Natural killer cell (primary cell): ENCODE measurements around the gene CACNB4. TPM values are rescaled to one million over a fixed set of nuclear protein-coding genes. Genes with fewer than 3 reads are reported as not detected.

Source experiments
- ATAC-seq, 3 donors: fragments of 150-1000 bp in 2 of 3; fragments of 200-7000 bp in 1 of 3; cut with Tn5 transposase; 1 replicate in 1 of 3; 2 replicates in 2 of 3; pipeline ENCODE4 v1.10.0; 2021; ENCODE audit warnings: mild to moderate bottlenecking in 2 of 3, moderate library complexity in 2 of 3
- DNase-seq, 2 donors: peaks; one replicate each; pipeline versions ENCODE4 v3.0.0 to v3.0.0-alpha.2; 2013 to 2021; ENCODE audit warnings: mixed read lengths in 1 of 2
- H3K27ac ChIP-seq: one replicate; pipeline ENCODE4 v1.5.1; 2013; ENCODE audit warnings: mild to moderate bottlenecking, low read length
- H3K27me3 ChIP-seq: one replicate; pipeline ENCODE4 v1.6.1; 2013; ENCODE audit warnings: low read length; ENCODE audit not compliant: control insufficient read depth, insufficient read depth
- H3K36me3 ChIP-seq: one replicate; pipeline ENCODE4 v1.6.1; 2013; ENCODE audit warnings: low read length; ENCODE audit not compliant: control insufficient read depth, insufficient read depth
- H3K4me1 ChIP-seq: one replicate; pipeline ENCODE4 v1.6.1; 2013; ENCODE audit warnings: low read length; ENCODE audit not compliant: control insufficient read depth, insufficient read depth
- H3K4me3 ChIP-seq: one replicate; pipeline ENCODE4 v1.5.1; 2013; ENCODE audit warnings: low read length
- H3K9me3 ChIP-seq: one replicate; pipeline ENCODE4 v1.6.1; 2013; ENCODE audit warnings: low read length; ENCODE audit not compliant: control insufficient read depth, insufficient read depth
- H3K27ac Mint-ChIP-seq, 2 donors: one replicate each; pipeline ENCODE4 v1.8.0; 2022; ENCODE audit warnings: mild to moderate bottlenecking in 2 of 2, mixed read lengths in 2 of 2, moderate library complexity in 1 of 2
- H3K27me3 Mint-ChIP-seq, 2 donors: one replicate each; pipeline ENCODE4 v1.8.0; 2022; ENCODE audit warnings: low read depth in 2 of 2, mixed read lengths in 2 of 2
- H3K36me3 Mint-ChIP-seq: one replicate; pipeline ENCODE4 v1.8.0; 2022; ENCODE audit warnings: mixed read lengths
- H3K4me1 Mint-ChIP-seq, 2 donors: one replicate each; pipeline ENCODE4 v1.8.0; 2022; ENCODE audit warnings: mixed read lengths in 2 of 2
- H3K4me3 Mint-ChIP-seq: one replicate; pipeline ENCODE4 v1.8.0; 2022; ENCODE audit warnings: mild to moderate bottlenecking, moderate library complexity, mixed read lengths
- H3K9me3 Mint-ChIP-seq, 2 donors: one replicate each; pipeline ENCODE4 v1.8.0; 2022; ENCODE audit warnings: mixed read lengths in 2 of 2
- CTCF ChIP-seq: fragments of 200-600 bp; IDR thresholded peaks from one replicate; pipeline ENCODE4 v1.8.0; 2022; ENCODE audit warnings: antibody characterized with exemption
- WGBS: methylation state at CpG from one replicate; pipeline ENCODE4 v1.1.7; 2013; ENCODE audit warnings: missing lambda C conversion rate; ENCODE audit not compliant: insufficient coverage; 5-methylcytosine and 5-hydroxymethylcytosine counted together
- intact Hi-C: fragments of 100-400 bp; cut with micrococcal nuclease; formaldehyde crosslinking; loops from one replicate; pipeline ENCODE4 v1.14.2; 2022
- total RNA-seq, 4 donors: library from RNA; stranded (reverse); fragments of 120-200 nt in 1 of 4; gene quantifications; one replicate each; pipeline versions ENCODE4 v1.2.3 to v1.2.4, GENCODE V29; 2013 to 2022

CACNB4 gene
- total RNA-seq, 3 donors from 2014 or later (not counting 1 experiment from before 2014, with no cell fraction given), result 0.56 to 0.93 (median 0.73) TPM

GRCh38 chr2:151973901-151974199, 125.0 kb downstream of the CACNB4 start:
- Mint-ChIP-seq H3K27me3 (peaks cover 0 to 2% of the 10 kb centered on the region in 2 donors), H3K27ac (no peak overlapping the region), H3K36me3 (no peaks in the 10 kb centered on the region), H3K4me3 (no peak overlapping the region), H3K4me1 (peaks cover 0 to 4% of the 10 kb centered on the region in 2 donors), H3K9me3 (no peaks in the 10 kb centered on the region)
- Histone ChIP-seq H3K27me3 (no peaks in the 10 kb centered on the region), H3K27ac (no peak overlapping the region), H3K4me1 (no peaks in the 10 kb centered on the region), H3K4me3 (no peak overlapping the region), H3K9me3 (no peaks in the 10 kb centered on the region), H3K36me3 (no peaks in the 10 kb centered on the region)
- DNase-seq (no peak), ATAC-seq (no peak)
- intact Hi-C loops, result no loop called here
- WGBS, result 59% methylated on average over 8 of the region's 8 CpGs
- no peak for TF ChIP-seq CTCF

GRCh38 chr2:151973013-151973900, 125.6 kb downstream of the CACNB4 start:
- Histone ChIP-seq H3K9me3 (no peaks in the 10 kb centered on the region), H3K36me3 (no peaks in the 10 kb centered on the region), H3K4me1 (no peaks in the 10 kb centered on the region), H3K27me3 (no peaks in the 10 kb centered on the region), H3K4me3 (no peak overlapping the region), H3K27ac (no peak overlapping the region)
- H3K9me3 Mint-ChIP-seq, result no peaks in the 10 kb centered on the region
- no peak for DNase-seq
- ATAC-seq, result no peak
- TF ChIP-seq CTCF, result no peak
- peaks cover 0 to 4% of the 10 kb centered on the region in 2 donors for H3K4me1 Mint-ChIP-seq
- H3K36me3 Mint-ChIP-seq, result no peaks in the 10 kb centered on the region
- WGBS, result 96% methylated on average over 7 of the region's 8 CpGs
- H3K27me3 Mint-ChIP-seq, result peaks cover 0 to 2% of the 10 kb centered on the region in 2 donors
- H3K4me3 Mint-ChIP-seq, result no peak overlapping the region
- no peak overlapping the region for H3K27ac Mint-ChIP-seq
- intact Hi-C loops, result no loop called here

- no peak for TF ChIP-seq CTCF
- Mint-ChIP-seq H3K4me1 (peaks cover 0 to 4% of the 10 kb centered on the region in 2 donors), H3K27ac (no peak overlapping the region), H3K4me3 (no peak overlapping the region), H3K36me3 (no peaks in the 10 kb centered on the region), H3K9me3 (no peaks in the 10 kb centered on the region), H3K27me3 (peaks cover 0 to 2% of the 10 kb centered on the region in 2 donors)
- DNase-seq, result no peak
- Histone ChIP-seq H3K36me3 (no peaks in the 10 kb centered on the region), H3K9me3 (no peaks in the 10 kb centered on the region), H3K27ac (no peak overlapping the region), H3K27me3 (no peaks in the 10 kb centered on the region), H3K4me3 (no peak overlapping the region), H3K4me1 (no peaks in the 10 kb centered on the region)
- intact Hi-C loops, result no loop called here
- 87% methylated on average over 5 of the region's 8 CpGs for WGBS
- no peak for ATAC-seq
These were observed 126.4 kb downstream of the CACNB4 start for GRCh38 chr2:151972241-151973012.
